ENCODE results near the gene CASP10. TPM values are rescaled to one million over a fixed set of nuclear protein-coding genes. Genes with fewer than 3 reads are reported as not detected.

CASP10 gene
- total and polyA plus RNA-seq, 2 of the 4 experiments (the other 2 are of a cell fraction): 0.12 to 0.90 TPM

GRCh38 chr2:201195331-201195730, 12.4 kb downstream of the CASP10 start:
- Histone ChIP-seq H3K4me3 (ENCODE audit: insufficient read depth, low read depth, low read length) (no peak overlapping the region), H3K4me2 (ENCODE audit: low read depth, low read length) (no peak overlapping the region), H2BK5ac (ENCODE audit: low read depth, low read length, poor library complexity, severe bottlenecking) (no peak overlapping the region), H3K4me1 (ENCODE audit: control insufficient read depth, insufficient read depth, low read length) (no peaks in the 10 kb centered on the region), H2AFZ (replicated peaks; ENCODE audit: low read length, poor library complexity) (no peak overlapping the region), H2AK5ac (ENCODE audit: low read depth, low read length) (no peak overlapping the region), H3K23ac (ENCODE audit: low read depth, low read length) (no peak overlapping the region), H2BK20ac (ENCODE audit: low read depth, low read length) (no peak overlapping the region), H2BK120ac (ENCODE audit: low read depth, low read length) (no peak overlapping the region), H2BK15ac (ENCODE audit: low read depth, low read length) (no peak overlapping the region), H3K9ac (ENCODE audit: low read depth, low read length) (no peak overlapping the region), H3K9me3 (ENCODE audit: control insufficient read depth, insufficient read depth, low read length) (no peaks in the 10 kb centered on the region), H4K8ac (ENCODE audit: low read depth in 2 of 2, low read length in 2 of 2) (no peak overlapping the region), H2AK9ac (replicated peaks; ENCODE audit: low read depth, low read length, poor library complexity) (no peak overlapping the region), H3K9me1 (ENCODE audit: insufficient read depth, low read length) (no peaks in the 10 kb centered on the region), H3K14ac (replicated peaks; ENCODE audit: low read depth, low read length) (no peak overlapping the region), H3K36me3 (ENCODE audit: control insufficient read depth, insufficient read depth, low read length) (no peaks in the 10 kb centered on the region), H3K4ac (ENCODE audit: low read depth, low read length) (no peak overlapping the region), H3K79me1 (ENCODE audit: low read depth in 1 of 2, low read length in 2 of 2) (no peaks in the 10 kb centered on the region), H4K20me1 (ENCODE audit: insufficient read depth, low read length) (no peaks in the 10 kb centered on the region), H3K27me3 (ENCODE audit: control insufficient read depth, insufficient read depth, low read length) (peaks cover 5% of the 10 kb centered on the region; the same call in 1 of the 2 replicates), H4K91ac (ENCODE audit: insufficient read depth, low read depth, low read length) (no peak overlapping the region), H4K5ac (ENCODE audit: low read depth, low read length) (no peak overlapping the region), H3K27ac (ENCODE audit: insufficient read depth, low read length) (no peak overlapping the region), H3K18ac (ENCODE audit: low read depth, low read length) (no peak overlapping the region), H3K56ac (ENCODE audit: extremely low read depth, insufficient read depth, low read length) (no peak overlapping the region)
- dilution Hi-C loops (cut with HindIII; ENCODE audit: low sequenced_read_pairs, unreplicated experiment): no loop called here
- TF ChIP-seq MAZ (IDR thresholded peaks at IDR 0.05; ENCODE audit: borderline replicate concordance, low read depth, low read length): no peak
- TF ChIP-seq MXI1 (IDR thresholded peaks at IDR 0.05; ENCODE audit: borderline replicate concordance, low read depth, low read length): no peak
- no peak for TF ChIP-seq CTCF (conservative IDR thresholded peaks at IDR 0.05; ENCODE audit: low read depth, low read length)
- no peak for TF ChIP-seq SMC3 (IDR thresholded peaks at IDR 0.05; ENCODE audit: low read depth, low read length)
- no peak for TF ChIP-seq RAD21 (IDR thresholded peaks at IDR 0.05; ENCODE audit: low read length)
- no peak for TF ChIP-seq MAFK (IDR thresholded peaks at IDR 0.05; ENCODE audit: low read depth, low read length)
- no peak for TF ChIP-seq RCOR1 (IDR thresholded peaks at IDR 0.05; ENCODE audit: insufficient replicate concordance, low read length)
- no peak for TF ChIP-seq POLR2A (IDR thresholded peaks at IDR 0.05; ENCODE audit: low read depth, low read length)
- no peak for TF ChIP-seq BHLHE40 (IDR thresholded peaks at IDR 0.05; ENCODE audit: low read depth, low read length)
- TF ChIP-seq NFE2L2 (IDR thresholded peaks at IDR 0.05; ENCODE audit: low read depth, low read length): no peak
- no peak for TF ChIP-seq ELK1 (IDR thresholded peaks at IDR 0.05; ENCODE audit: borderline replicate concordance, low read depth, low read length)
- TF ChIP-seq FOS (IDR thresholded peaks at IDR 0.05; ENCODE audit: low read depth, low read length): no peak
- TF ChIP-seq, protein P1, sequence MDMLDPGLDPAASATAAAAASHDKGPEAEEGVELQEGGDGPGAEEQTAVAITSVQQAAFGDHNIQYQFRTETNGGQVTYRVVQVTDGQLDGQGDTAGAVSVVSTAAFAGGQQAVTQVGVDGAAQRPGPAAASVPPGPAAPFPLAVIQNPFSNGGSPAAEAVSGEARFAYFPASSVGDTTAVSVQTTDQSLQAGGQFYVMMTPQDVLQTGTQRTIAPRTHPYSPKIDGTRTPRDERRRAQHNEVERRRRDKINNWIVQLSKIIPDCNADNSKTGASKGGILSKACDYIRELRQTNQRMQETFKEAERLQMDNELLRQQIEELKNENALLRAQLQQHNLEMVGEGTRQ (IDR thresholded peaks at IDR 0.05; ENCODE audit: low read depth, low read length): no peak
- TF ChIP-seq CEBPB (IDR thresholded peaks at IDR 0.05; ENCODE audit: low read depth, low read length): no peak
- WGBS, 2 experiments (ENCODE audit: extremely low coverage in 2 of 2, insufficient read length in 1 of 2): no CpG with 5 or more reads among the region's 3 CpGs
- no TSS peak for BruUV-seq (replicated peaks)
- ATAC-seq (ENCODE audit: low read depth) (no peak), DNase-seq (no peak)
- ChIA-PET POLR2A (ENCODE audit: unreplicated experiment) (no interaction called here), CTCF (interaction anchor here (1.2 to 1.6 kb wide), 2 partner anchors 18 to 37 kb away, joined by 3 to 6 read pairs; no protein-coding TSS in a partner anchor)
- intact Hi-C loops (cut with micrococcal nuclease): no loop called here
- in situ Hi-C loops (cut with MboI; ENCODE audit: low sequenced_read_pairs): no loop called here

Data from IMR-90 (cell line).